OCI-LY1 (cell line): ENCODE measurements around the gene RFX4.

Experiments
- EZH2 ChIP-seq: fragments of 200-600 bp; sonication (generic), shearing (Covaris generic); IDR thresholded peaks from 2 replicates; pipeline ENCODE4 v1.8.0; 2017; ENCODE audit warnings: borderline replicate concordance, mixed run types, mild to moderate bottlenecking, antibody characterized with exemption, low read length, moderate library complexity, mixed read lengths
- TF ChIP-seq, protein P1 (sequence below): fragments of 200-600 bp; sonication (generic), shearing (Covaris generic); IDR thresholded peaks from 2 replicates; pipeline ENCODE4 v1.5.1; 2017; ENCODE audit warnings: mild to moderate bottlenecking, antibody characterized with exemption, low read length, moderate library complexity, mixed read lengths

GRCh38 chr12:106704081-106704480 is 121.3 kb downstream of the RFX4 start:
- TF ChIP-seq, protein P1, sequence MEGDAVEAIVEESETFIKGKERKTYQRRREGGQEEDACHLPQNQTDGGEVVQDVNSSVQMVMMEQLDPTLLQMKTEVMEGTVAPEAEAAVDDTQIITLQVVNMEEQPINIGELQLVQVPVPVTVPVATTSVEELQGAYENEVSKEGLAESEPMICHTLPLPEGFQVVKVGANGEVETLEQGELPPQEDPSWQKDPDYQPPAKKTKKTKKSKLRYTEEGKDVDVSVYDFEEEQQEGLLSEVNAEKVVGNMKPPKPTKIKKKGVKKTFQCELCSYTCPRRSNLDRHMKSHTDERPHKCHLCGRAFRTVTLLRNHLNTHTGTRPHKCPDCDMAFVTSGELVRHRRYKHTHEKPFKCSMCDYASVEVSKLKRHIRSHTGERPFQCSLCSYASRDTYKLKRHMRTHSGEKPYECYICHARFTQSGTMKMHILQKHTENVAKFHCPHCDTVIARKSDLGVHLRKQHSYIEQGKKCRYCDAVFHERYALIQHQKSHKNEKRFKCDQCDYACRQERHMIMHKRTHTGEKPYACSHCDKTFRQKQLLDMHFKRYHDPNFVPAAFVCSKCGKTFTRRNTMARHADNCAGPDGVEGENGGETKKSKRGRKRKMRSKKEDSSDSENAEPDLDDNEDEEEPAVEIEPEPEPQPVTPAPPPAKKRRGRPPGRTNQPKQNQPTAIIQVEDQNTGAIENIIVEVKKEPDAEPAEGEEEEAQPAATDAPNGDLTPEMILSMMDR: no peak
- no peak for TF ChIP-seq EZH2
